ENCODE results near the gene NAAA.
"Not testable (repeated sequence)": the region's sequence is repeated elsewhere in the genome, so short reads cannot be mapped to it uniquely, and the experiment has no call there.

Gene NAAA

DNA sequence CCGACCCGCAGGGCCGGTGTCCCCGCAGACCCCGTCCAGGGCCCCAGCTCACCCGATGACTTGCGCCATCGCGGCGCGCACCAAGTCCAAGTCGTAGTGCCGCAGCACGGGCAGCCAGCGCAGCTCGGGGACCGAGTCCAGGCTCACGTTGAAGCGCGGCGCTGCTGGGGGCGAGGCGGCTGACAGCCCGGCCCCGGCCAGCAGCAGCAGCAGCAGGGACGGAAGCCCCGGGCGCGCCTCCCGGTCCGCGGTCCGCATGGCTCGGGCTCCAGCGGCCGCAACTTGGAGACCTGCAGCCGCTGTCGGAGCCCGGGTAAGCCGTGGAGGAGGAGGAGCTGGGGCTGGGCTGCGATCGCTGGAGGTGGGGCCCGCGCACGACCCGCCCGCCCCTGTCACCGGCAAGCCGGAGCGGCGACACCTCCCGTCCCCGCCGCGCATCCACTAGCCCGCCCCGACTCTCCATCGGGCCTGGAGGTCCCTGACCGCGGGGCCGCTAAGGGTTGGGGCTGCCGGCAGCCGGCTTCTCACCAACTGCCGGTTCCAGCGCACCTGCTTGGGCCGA, at the start of gene NAAA:
NAAA (minus strand) TSS at position 322 of the 562 bp plus-strand sequence; CDS start at position 258, 64 bp downstream.
- Mint-ChIP-seq H3K4me1 (ENCODE audit: low read depth) (peaks cover 18% of the 10 kb centered on the region), H3K4me3 (peak within 1 kb of the TSS; percentile 97), H3K36me3 (ENCODE audit: low read depth) (peaks cover 29% of the 10 kb centered on the region), H3K27me3 (ENCODE audit: low read depth) (no peaks in the 10 kb centered on the region), H3K27ac (peak within 1 kb of the TSS; percentile 98), H3K9me3 (no peaks in the 10 kb centered on the region)
- peak; percentile 87 for DNase-seq (ENCODE audit: low spot score)

DNA sequence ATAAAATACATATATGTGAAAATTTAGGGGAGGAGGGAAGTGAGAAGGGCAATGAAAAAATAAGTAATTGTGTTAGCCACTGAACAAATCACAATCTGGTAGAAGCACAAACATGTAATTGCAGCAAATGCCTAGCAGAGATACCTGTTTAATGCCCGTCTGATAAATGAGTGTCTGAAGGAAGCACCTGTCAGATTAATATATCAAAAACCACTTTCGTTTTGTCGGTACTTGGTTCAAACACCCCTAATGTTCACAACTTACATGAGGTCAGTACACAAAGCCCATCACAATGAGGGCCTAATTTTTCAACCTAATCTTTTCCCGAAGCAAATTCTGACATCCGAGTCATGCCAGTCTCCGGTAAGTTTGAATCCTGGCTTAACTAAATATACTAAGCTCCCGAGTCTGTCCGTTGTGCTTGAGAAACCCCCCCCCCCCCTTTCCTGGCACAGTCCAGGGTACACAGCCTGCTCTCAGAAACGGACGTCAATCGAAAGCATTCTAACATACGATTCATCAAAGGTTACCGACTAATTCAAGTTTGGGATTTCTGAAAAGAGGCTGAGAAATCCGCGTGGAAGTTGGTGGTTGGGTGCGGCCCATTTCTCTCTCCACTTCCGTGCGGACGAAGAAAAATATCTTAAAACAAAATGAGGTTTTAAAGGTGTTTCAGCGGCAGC, 49.2 kb upstream of the NAAA start:
- H3K27ac Mint-ChIP-seq, result peak overlapping the region; percentile 89
- peaks cover 3% of the 10 kb centered on the region for H3K27me3 Mint-ChIP-seq (ENCODE audit: low read depth)
- H3K4me3 Mint-ChIP-seq, result peak overlapping the region; percentile 90
- DNase-seq (ENCODE audit: low spot score), result no peak
- H3K4me1 Mint-ChIP-seq (ENCODE audit: low read depth), result peaks cover 26% of the 10 kb centered on the region
- H3K9me3 Mint-ChIP-seq, result no peaks in the 10 kb centered on the region
- H3K36me3 Mint-ChIP-seq (ENCODE audit: low read depth), result peaks cover 16% of the 10 kb centered on the region

DNA sequence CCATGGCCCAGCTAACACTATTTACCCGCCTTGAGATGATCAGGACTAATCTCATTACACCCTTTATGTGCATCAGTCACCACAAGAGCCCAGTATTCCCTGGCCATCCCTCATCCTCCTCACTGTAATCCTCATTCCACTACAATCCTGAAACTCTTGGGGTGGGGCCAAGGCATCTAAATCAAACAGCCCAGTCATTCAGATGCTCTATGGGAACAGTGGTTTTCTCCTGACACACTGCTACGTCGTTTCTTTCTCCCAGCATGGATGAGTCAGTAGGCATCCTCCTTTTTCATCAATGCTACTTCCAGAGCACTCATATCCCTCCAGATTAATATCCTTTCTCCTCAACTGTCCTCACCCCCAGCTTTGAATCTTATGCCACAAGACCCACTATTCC, 44.3 kb upstream of the NAAA start:
- peaks cover 42% of the 10 kb centered on the region for H3K36me3 Mint-ChIP-seq (ENCODE audit: low read depth)

DNA sequence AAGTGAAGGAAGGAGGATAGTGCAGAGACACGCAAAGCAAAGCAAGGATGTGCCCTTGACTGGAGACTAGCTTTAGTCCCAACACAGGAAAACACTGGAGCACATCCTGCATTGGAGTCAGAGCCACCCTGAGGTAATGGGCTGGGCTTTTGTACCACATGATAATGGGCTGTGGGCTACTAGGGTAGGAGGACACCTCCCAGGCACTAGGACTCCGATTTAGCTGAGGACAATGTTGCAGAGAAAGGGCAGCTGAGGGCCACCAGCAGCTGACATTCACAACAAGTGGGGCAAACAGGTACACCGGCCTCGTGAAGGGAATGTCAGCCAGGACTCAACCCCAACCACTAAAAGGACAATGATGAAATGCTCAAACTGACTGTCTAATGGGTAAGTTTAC, 39.8 kb upstream of the NAAA start:
- H3K36me3 Mint-ChIP-seq (ENCODE audit: low read depth), result peaks cover 50% of the 10 kb centered on the region
- DNase-seq (ENCODE audit: low spot score), result no peak
- no peaks in the 10 kb centered on the region for H3K9me3 Mint-ChIP-seq
- no peak overlapping the region for H3K4me3 Mint-ChIP-seq
- H3K27me3 Mint-ChIP-seq (ENCODE audit: low read depth), result no peaks in the 10 kb centered on the region
- H3K4me1 Mint-ChIP-seq (ENCODE audit: low read depth), result no peaks in the 10 kb centered on the region
- H3K27ac Mint-ChIP-seq, result no peak overlapping the region

More for the DNA sequence above, 44.3 kb upstream of the NAAA start:
- Mint-ChIP-seq H3K4me1 (ENCODE audit: low read depth) (peaks cover 23% of the 10 kb centered on the region), H3K27me3 (ENCODE audit: low read depth) (no peaks in the 10 kb centered on the region), H3K4me3 (no peak overlapping the region), H3K9me3 (no peaks in the 10 kb centered on the region), H3K27ac (no peak overlapping the region)
- DNase-seq (ENCODE audit: low spot score), result no peak

DNA sequence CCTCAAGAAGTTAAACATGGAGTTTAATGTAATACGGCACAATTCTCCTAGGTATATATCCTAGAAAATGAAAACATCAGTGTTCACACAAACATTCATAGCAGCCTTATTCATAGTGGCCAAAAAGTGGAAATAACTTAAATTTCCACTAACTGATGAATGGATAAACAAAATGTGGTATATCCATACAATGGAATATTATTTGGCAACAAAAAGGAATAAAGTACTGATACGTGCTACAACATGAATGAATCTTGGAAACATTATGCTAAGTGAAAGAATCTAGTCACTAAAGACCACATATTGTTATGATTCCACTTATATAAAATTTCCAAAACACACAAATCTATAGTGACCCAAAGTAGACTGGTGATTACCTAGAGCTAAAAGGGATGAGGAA, 35.4 kb upstream of the NAAA start:
- Mint-ChIP-seq H3K4me3 (no peak overlapping the region), H3K27ac (no peak overlapping the region), H3K27me3 (ENCODE audit: low read depth) (no peaks in the 10 kb centered on the region), H3K9me3 (no peaks in the 10 kb centered on the region), H3K4me1 (ENCODE audit: low read depth) (no peaks in the 10 kb centered on the region), H3K36me3 (ENCODE audit: low read depth) (peaks cover 57% of the 10 kb centered on the region)
- DNase-seq (ENCODE audit: low spot score), result no peak

DNA sequence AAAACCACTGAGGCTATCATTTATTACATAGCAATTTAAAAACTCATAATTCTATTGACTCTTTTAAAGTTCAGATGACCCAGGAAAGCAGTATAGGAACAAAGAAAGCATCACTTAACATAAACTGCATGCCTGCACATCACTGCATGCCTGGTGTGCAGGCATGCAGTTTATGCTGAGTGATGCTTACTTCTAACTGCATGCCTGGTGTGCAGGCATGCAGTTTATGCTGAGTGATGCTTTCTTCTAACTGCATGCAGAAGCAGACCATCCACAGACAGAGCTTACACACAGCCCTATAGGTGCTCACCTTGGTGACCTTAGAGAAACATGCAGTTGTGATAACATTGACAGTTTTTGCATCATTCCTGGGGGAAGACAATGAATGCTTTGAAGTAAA, 33.0 kb upstream of the NAAA start:
- H3K9me3 Mint-ChIP-seq, result no peaks in the 10 kb centered on the region
- H3K4me3 Mint-ChIP-seq, result no peak overlapping the region
- H3K27me3 Mint-ChIP-seq (ENCODE audit: low read depth), result no peaks in the 10 kb centered on the region
- DNase-seq (ENCODE audit: low spot score), result no peak
- H3K27ac Mint-ChIP-seq, result no peak overlapping the region
- no peaks in the 10 kb centered on the region for H3K4me1 Mint-ChIP-seq (ENCODE audit: low read depth)
- H3K36me3 Mint-ChIP-seq (ENCODE audit: low read depth), result peaks cover 65% of the 10 kb centered on the region

DNA sequence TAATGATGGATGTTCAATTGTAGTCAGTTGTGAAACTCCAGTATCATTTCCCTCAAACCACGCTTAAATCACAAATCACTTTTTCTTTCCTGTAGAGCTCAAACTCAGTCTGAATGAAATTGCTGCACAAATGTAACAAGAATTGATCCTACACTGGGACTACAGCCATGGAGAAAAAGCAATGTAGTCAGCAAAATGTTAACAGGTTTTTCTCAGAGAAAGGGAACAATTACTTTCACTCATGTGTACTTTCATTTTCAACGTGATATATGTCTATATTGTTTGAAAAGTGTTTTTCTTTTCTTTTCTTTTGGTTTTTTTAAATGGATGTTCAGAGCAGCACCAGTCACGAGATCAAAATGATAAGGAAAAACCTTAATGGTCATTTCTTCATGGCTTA, 27.3 kb upstream of the NAAA start:
- no peak for DNase-seq (ENCODE audit: low spot score)
- Mint-ChIP-seq H3K4me3 (no peak overlapping the region), H3K9me3 (peaks cover 25% of the 10 kb centered on the region), H3K27ac (no peak overlapping the region), H3K36me3 (ENCODE audit: low read depth) (peaks cover 79% of the 10 kb centered on the region), H3K4me1 (ENCODE audit: low read depth) (peaks cover 7% of the 10 kb centered on the region), H3K27me3 (ENCODE audit: low read depth) (no peaks in the 10 kb centered on the region)

DNA sequence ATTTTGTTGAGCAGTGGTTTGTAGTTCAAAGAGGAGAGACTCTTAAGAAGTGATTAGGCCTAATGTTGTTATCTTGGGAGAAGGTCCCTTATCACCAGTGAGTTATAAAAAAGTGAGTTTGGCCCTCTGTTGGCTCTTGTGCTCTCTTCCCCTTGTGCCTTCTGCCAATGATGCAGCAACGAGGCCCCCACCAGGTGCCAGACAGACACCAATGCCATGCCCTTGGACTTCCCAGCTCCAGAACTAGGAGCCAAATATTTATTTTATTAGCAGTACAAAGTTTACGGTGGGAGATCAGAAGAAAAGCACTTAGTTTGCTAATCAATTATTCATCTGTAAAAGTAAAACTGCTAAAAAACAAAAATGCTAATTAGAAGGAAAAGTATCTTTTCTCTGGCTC, 22.7 kb upstream of the NAAA start:
- peaks cover 88% of the 10 kb centered on the region for H3K36me3 Mint-ChIP-seq (ENCODE audit: low read depth)
- DNase-seq (ENCODE audit: low spot score), result no peak
- H3K4me3 Mint-ChIP-seq, result no peak overlapping the region
- H3K4me1 Mint-ChIP-seq (ENCODE audit: low read depth), result peaks cover 7% of the 10 kb centered on the region
- H3K9me3 Mint-ChIP-seq, result peaks cover 25% of the 10 kb centered on the region
- H3K27me3 Mint-ChIP-seq (ENCODE audit: low read depth), result no peaks in the 10 kb centered on the region
- H3K27ac Mint-ChIP-seq, result no peak overlapping the region

DNA sequence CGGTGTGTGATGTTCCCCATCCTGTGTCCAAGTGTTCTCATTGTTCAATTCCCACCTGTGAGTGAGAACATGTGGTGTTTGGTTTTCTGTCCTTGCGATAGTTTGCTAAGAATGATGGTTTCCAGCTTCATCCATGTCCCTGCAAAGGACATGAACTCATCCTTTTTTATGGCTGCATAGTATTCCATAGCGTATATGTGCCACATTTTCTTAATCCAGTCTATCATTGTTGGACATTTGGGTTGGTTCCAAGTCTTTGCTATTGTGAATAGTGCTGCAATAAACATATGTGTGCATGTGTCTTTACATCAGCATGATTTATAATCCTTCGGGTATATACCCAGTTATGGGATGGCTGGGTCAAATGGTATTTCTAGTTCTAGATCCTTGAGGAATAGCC, 21.3 kb upstream of the NAAA start:
- Mint-ChIP-seq H3K36me3 (ENCODE audit: low read depth) (peaks cover 87% of the 10 kb centered on the region), H3K9me3 (peaks cover 25% of the 10 kb centered on the region)
- H3K27me3 Mint-ChIP-seq (ENCODE audit: low read depth); H3K4me1 Mint-ChIP-seq (ENCODE audit: low read depth); DNase-seq (ENCODE audit: low spot score); H3K4me3 Mint-ChIP-seq; H3K27ac Mint-ChIP-seq: not testable (repeated sequence)

DNA sequence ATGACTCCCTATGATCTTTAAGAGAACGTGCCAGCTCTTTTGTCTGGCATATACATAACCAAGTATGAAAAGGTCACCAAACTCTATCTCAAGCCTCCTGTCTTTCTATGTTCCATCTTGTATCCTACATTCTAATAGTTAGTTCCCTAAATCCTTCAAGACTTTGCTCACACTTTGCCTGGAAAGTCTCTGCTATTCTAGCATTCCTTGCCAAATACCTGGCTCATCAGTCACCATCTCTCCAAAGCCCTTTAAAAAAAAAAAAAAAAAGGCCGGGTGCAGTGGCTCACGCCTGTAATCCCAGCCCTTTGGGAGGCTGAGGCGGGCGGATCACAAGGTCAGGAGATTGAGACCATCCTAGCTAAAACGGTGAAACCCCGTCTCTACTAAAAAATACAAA, 17.7 kb upstream of the NAAA start:
- H3K4me3 Mint-ChIP-seq; H3K27me3 Mint-ChIP-seq (ENCODE audit: low read depth); H3K9me3 Mint-ChIP-seq; DNase-seq (ENCODE audit: low spot score); H3K27ac Mint-ChIP-seq; H3K4me1 Mint-ChIP-seq (ENCODE audit: low read depth): not testable (repeated sequence)
- peaks cover 85% of the 10 kb centered on the region for H3K36me3 Mint-ChIP-seq (ENCODE audit: low read depth)

DNA sequence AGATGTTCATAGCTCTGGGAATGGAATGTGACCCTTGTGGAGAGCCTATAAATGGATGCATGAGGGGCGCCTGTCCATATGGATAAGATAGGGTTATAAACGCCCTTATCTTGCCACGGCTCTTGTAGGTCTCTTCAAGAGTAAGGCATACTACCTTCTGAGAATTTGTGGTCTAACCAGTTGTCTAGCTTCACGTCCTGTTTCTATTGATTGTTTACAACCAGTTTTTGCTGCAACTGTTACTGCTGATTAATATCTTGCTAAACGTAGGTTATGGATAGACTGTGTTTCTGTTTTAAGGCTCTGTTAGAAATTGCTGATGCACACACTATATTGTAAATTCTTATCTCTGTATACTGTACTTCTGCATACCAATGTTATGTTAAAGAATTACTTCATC, 14.0 kb upstream of the NAAA start:
- not testable (repeated sequence) for H3K9me3 Mint-ChIP-seq; DNase-seq (ENCODE audit: low spot score); H3K27ac Mint-ChIP-seq; H3K4me3 Mint-ChIP-seq; H3K4me1 Mint-ChIP-seq (ENCODE audit: low read depth); H3K27me3 Mint-ChIP-seq (ENCODE audit: low read depth)
- peaks cover 75% of the 10 kb centered on the region for H3K36me3 Mint-ChIP-seq (ENCODE audit: low read depth)

DNA sequence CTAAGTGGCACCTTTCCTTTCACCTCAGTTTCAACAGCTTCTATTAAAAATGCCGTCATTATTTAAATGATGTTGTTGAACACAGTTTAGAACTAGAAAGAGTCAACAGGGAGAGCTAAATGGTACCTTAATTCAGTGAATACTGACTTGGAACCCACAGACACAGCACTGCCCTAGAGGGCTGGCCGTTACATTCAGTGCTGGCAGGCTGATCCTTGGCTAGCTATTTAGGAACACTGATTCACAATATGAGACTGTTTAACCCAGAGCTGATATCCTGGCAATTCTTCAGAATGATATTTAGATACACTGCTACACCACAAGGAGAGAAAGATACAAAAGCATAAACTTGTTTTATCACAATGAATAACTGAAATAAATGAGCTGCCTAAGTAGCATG, 12.7 kb upstream of the NAAA start:
- H3K27ac Mint-ChIP-seq, result no peak overlapping the region
- no peak overlapping the region for H3K4me3 Mint-ChIP-seq

DNA sequence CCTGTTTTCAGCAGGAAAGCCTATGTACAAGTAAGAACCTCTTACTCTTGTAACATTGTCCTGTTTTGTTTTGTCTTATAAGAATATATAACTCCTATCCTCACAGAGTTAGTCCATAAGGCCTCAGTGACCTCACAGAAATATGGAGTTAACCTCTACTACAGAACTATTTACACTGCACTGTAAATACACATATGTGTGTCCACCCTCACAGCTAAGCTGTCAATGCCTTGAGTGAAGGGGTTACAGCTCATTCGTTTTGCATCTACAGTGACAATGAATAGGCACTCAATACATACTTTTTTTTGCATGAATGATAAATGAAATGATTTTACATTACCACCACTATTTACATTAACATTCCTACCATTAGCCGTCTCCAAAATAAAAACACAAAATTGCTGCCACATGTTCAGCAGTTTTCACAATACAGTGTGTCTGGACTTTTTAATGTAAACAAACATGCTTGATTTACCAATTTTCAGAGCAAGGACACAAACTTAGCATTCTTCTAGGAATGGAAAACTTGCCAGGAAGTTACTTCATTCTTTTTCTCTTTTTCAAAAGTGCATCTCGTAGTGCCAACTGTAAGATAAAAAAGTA, 9.5 kb upstream of the NAAA start:
- Mint-ChIP-seq H3K36me3 (ENCODE audit: low read depth) (peaks cover 53% of the 10 kb centered on the region), H3K9me3 (no peaks in the 10 kb centered on the region), H3K27ac (no peak overlapping the region), H3K4me3 (no peak overlapping the region), H3K4me1 (ENCODE audit: low read depth) (peaks cover 10% of the 10 kb centered on the region), H3K27me3 (ENCODE audit: low read depth) (no peaks in the 10 kb centered on the region)
- DNase-seq (ENCODE audit: low spot score), result no peak

More for the DNA sequence above, 12.7 kb upstream of the NAAA start:
- Mint-ChIP-seq H3K27me3 (ENCODE audit: low read depth) (no peaks in the 10 kb centered on the region), H3K36me3 (ENCODE audit: low read depth) (peaks cover 76% of the 10 kb centered on the region), H3K9me3 (no peaks in the 10 kb centered on the region), H3K4me1 (ENCODE audit: low read depth) (peaks cover 10% of the 10 kb centered on the region)
- DNase-seq (ENCODE audit: low spot score), result no peak

DNA sequence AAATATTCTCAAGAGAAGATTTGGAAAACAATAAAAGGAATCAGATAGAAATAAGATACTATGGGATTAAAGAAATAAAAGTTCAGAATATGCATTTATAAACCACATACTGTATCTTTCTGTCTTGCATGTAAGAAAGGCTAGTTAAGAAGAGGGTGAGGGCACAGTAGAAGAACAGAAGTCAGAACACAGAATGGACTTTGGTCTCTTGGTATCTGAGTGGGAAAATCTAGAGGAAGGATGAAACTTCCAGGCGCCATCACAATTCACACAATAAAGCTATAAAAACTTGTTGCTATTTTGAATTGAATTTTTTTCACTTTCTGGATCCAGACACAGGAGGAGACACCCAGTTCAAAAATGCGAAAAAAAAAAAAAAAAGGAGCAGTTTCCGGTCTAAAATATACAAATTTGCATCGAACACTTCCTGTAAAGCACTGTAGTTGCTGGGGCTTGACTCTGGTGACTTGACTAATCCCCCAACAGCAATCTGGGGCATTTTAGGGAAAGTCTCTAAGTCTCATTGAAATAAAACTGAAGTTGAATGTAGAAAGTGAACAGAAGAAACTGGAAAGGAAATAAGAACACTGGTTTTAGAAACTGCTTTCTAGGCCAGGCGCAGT, 8.1 kb upstream of the NAAA start:
- Mint-ChIP-seq H3K27me3 (ENCODE audit: low read depth) (no peaks in the 10 kb centered on the region), H3K9me3 (no peaks in the 10 kb centered on the region), H3K4me3 (no peak overlapping the region), H3K4me1 (ENCODE audit: low read depth) (peaks cover 5% of the 10 kb centered on the region), H3K36me3 (ENCODE audit: low read depth) (peaks cover 41% of the 10 kb centered on the region), H3K27ac (no peak overlapping the region)
- DNase-seq (ENCODE audit: low spot score), result no peak
